ENCODE measurements around the gene GPR17. TPM values are rescaled to one million over a fixed set of nuclear protein-coding genes. Genes with fewer than 3 reads are reported as not detected.

GPR17 gene
- total and polyA plus RNA-seq, 10 donors: 0.09 to 1.9 (median 0.24) TPM; not detected in 4

DNA sequence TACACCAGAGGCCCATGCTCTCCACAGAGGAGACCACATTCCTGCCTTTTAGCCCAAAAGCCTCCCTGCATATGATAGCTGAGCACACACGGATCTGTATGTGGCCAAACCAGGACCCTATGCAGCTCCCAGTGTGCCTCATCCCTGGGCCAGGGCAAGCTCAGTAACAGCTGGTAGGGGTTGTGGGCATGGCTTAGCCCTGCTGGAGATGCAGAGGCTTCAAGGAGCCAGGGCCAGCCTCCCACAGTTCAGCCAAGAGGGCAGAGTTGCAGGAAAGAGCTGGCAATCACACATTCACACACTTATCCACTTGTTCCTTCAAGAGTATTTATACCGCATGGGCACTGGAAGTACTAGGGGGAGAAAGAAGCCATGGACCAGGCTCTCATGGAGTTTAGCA lies 31.0 kb downstream of the GPR17 start:
- peaks cover 4 to 72% (median 41%) of the 10 kb centered on the region in 6 donors for H3K4me1 ChIP-seq
- no peak for DNase-seq
- no peak for TF ChIP-seq POLR2AphosphoS5 (IDR thresholded peaks at IDR 0.05)
- no peak for TF ChIP-seq POLR2A (IDR thresholded peaks at IDR 0.05)
- no peak for TF ChIP-seq CTCF (IDR thresholded peaks at IDR 0.05 in 8 of 11, conservative IDR thresholded peaks at IDR 0.05 in 3 of 11)
- no peak overlapping the region for H3K4me3 ChIP-seq
- H3K9me3 ChIP-seq: no peaks in the 10 kb centered on the region
- no peaks in the 10 kb centered on the region for H3K36me3 ChIP-seq
- WGBS, 5 donors: 75 to 90% (median 86%) methylated on average over 2 of the region's 2 CpGs
- H3K27ac ChIP-seq: no peak overlapping the region
- H3K27me3 ChIP-seq (replicated peaks in 1 of 7): peaks cover 0 to 69% (median 23%) of the 10 kb centered on the region in 7 donors
- intact Hi-C loops (cut with DNase I; ENCODE audit: low total_unique reads): no loop called here

GRCh38 chr2:127678531-127678930 lies 32.6 kb downstream of the GPR17 start:
- WGBS, 5 donors: 79 to 91% (median 88%) methylated on average over 10 of the region's 10 CpGs
- H3K27ac ChIP-seq: no peak overlapping the region
- no peaks in the 10 kb centered on the region for H3K9me3 ChIP-seq
- H3K4me1 ChIP-seq: peaks cover 4 to 61% (median 35%) of the 10 kb centered on the region in 6 donors
- no peak overlapping the region for H3K4me3 ChIP-seq
- peaks cover 0 to 53% (median 23%) of the 10 kb centered on the region in 7 donors for H3K27me3 ChIP-seq (replicated peaks in 1 of 7)
- intact Hi-C loops (cut with DNase I; ENCODE audit: low total_unique reads): no loop called here
- no peak for DNase-seq
- TF ChIP-seq POLR2AphosphoS5 (IDR thresholded peaks at IDR 0.05): no peak
- TF ChIP-seq POLR2A (IDR thresholded peaks at IDR 0.05): no peak
- TF ChIP-seq CTCF (IDR thresholded peaks at IDR 0.05 in 8 of 11, conservative IDR thresholded peaks at IDR 0.05 in 3 of 11): no peak
- no peaks in the 10 kb centered on the region for H3K36me3 ChIP-seq

DNA sequence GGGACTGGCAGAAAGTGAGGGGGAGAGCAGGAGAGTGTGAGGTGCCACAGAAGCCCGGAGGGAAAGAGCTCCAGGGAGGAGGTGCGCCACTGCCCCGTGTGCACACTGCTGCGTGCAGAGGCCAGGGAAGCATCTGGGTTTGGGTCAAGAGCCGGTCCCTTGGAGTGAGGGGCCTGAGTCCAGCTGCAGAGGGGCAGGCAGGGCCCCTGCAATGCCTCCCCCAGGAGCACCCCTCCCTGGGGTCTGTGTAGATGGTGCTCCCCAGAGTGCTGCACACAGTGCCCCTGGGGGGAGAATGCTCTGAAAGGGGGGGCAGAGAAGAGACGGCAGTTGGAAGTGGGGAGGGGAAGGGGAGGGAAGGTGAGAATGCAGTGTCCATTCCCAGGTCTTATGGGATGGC lies 33.0 kb downstream of the GPR17 start:
- H3K27ac ChIP-seq: no peak overlapping the region
- 81 to 94% (median 88%) methylated on average over 6 of the region's 6 CpGs for WGBS, 5 donors
- intact Hi-C loops (cut with DNase I; ENCODE audit: low total_unique reads): no loop called here
- no peak overlapping the region for H3K4me3 ChIP-seq
- H3K27me3 ChIP-seq (replicated peaks in 1 of 7): peaks cover 0 to 48% (median 18%) of the 10 kb centered on the region in 7 donors
- DNase-seq: no peak
- no peaks in the 10 kb centered on the region for H3K9me3 ChIP-seq
- peaks cover 4 to 59% (median 32%) of the 10 kb centered on the region in 6 donors for H3K4me1 ChIP-seq
- H3K36me3 ChIP-seq: no peaks in the 10 kb centered on the region
- no peak for TF ChIP-seq CTCF (IDR thresholded peaks at IDR 0.05 in 8 of 11, conservative IDR thresholded peaks at IDR 0.05 in 3 of 11)
- TF ChIP-seq POLR2A (IDR thresholded peaks at IDR 0.05): no peak
- TF ChIP-seq POLR2AphosphoS5 (IDR thresholded peaks at IDR 0.05): no peak

DNA sequence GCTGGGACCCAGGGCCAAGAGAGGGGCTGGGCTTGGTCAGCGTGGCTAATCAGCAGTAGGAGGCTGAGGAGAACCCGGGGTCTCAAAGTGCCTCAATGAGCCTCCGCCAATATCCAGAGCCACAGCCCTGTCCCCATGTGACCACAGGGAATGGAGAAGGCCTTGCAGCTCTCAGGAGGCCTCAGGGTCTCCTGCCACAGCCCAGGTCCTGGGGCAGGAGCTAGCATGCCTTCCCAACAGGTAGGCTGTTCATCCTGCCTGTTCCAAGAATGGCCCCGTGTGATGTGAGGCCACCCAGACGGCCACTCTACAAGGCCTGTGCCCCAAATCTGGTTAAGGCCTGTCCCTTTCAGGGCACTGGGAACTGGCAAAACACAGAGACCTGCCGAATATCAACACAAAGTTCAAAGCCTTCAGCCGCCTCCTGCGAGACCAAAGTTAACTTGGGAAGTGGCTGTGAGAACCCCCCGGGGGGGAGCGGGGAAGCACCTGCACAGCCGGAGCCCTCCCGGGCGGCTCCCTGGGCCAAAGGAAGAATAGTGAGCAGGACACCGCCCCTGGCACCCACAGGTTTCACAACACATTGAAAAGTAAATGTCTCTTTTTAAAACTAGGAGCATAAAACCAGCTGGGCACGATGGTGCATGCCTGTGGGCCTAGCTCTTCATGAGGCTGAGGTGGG lies 33.9 kb downstream of the GPR17 start:
- Histone ChIP-seq H3K27ac (no peak overlapping the region), H3K4me1 (peaks cover 0 to 52% (median 25%) of the 10 kb centered on the region in 6 donors), H3K4me3 (no peak overlapping the region), H3K9me3 (no peaks in the 10 kb centered on the region), H3K27me3 (replicated peaks in 1 of 7) (peaks cover 0 to 40% (median 10%) of the 10 kb centered on the region in 7 donors), H3K36me3 (no peaks in the 10 kb centered on the region)
- WGBS, 5 donors: 79 to 91% (median 87%) methylated on average over 12 to 15 of the region's 15 CpGs
- no peak for DNase-seq
- TF ChIP-seq POLR2A (IDR thresholded peaks at IDR 0.05) (no peak), POLR2AphosphoS5 (IDR thresholded peaks at IDR 0.05) (no peak), CTCF (IDR thresholded peaks at IDR 0.05 in 8 of 11, conservative IDR thresholded peaks at IDR 0.05 in 3 of 11) (no peak)
- intact Hi-C loops (cut with DNase I; ENCODE audit: low total_unique reads): no loop called here

Data from spleen (tissue), 11 donors.